SU-DHL-6 (cell line): Measurements from ENCODE around the gene MACF1.

Source experiments
- CTCF ChIP-seq: fragments of 200-600 bp; sonication (generic); IDR thresholded peaks from one replicate; pipeline ENCODE4 v1.5.1; 2017; ENCODE audit warnings: antibody characterized with exemption, mild to moderate bottlenecking, low read length, moderate library complexity; ENCODE audit not compliant: insufficient read depth, poor library complexity, severe bottlenecking
- EZH2phosphoT487 ChIP-seq: fragments of 200-600 bp; sonication (generic), shearing (Covaris generic); conservative IDR thresholded peaks from 2 replicates; pipeline ENCODE4 v1.6.1; 2018; ENCODE audit warnings: mild to moderate bottlenecking, antibody characterized with exemption, low read length, moderate library complexity, mixed read lengths

GRCh38 chr1:39360731-39361130, 156.2 kb downstream of the MACF1 start:
- TF ChIP-seq CTCF (no peak), EZH2phosphoT487 (no peak)
